Trophoblast cell (in vitro differentiated cells and primary cell): Measurements from ENCODE around the gene MT2A.

ENCODE experiments used
- DNase-seq, 2 donors: peaks; one replicate each; pipeline ENCODE4 v3.0.0-alpha.2; 2016
- H2AFZ ChIP-seq: 2 replicates; pipeline ENCODE4 v1.6.1; 2013; ENCODE audit warnings: low read length, moderate library complexity, mild to moderate bottlenecking; ENCODE audit not compliant: insufficient read depth, poor library complexity
- H2AK5ac ChIP-seq: 2 replicates; pipeline ENCODE4 v1.6.1; 2013; ENCODE audit warnings: mild to moderate bottlenecking, low read length
- H2BK120ac ChIP-seq: 2 replicates; pipeline ENCODE4 v1.6.1; 2013; ENCODE audit warnings: low read length, mild to moderate bottlenecking, moderate library complexity; ENCODE audit not compliant: insufficient read depth, poor library complexity
- H2BK12ac ChIP-seq: 2 replicates; pipeline ENCODE4 v1.6.1; 2013; ENCODE audit warnings: mild to moderate bottlenecking, low read length, moderate library complexity
- H2BK5ac ChIP-seq: 2 replicates; pipeline ENCODE4 v1.6.1; 2013; ENCODE audit warnings: low read length, low read depth, moderate library complexity, mild to moderate bottlenecking; ENCODE audit not compliant: poor library complexity
- H3K14ac ChIP-seq: 2 replicates; pipeline ENCODE4 v1.6.1; 2013; ENCODE audit warnings: mild to moderate bottlenecking, low read length
- H3K18ac ChIP-seq: 2 replicates; pipeline ENCODE4 v1.6.1; 2013; ENCODE audit warnings: mild to moderate bottlenecking, low read length
- H3K23ac ChIP-seq: 2 replicates; pipeline ENCODE4 v1.6.1; 2013; ENCODE audit warnings: low read length
- H3K27ac ChIP-seq: 2 replicates; pipeline ENCODE4 v1.5.1; 2013; ENCODE audit warnings: low read depth, mild to moderate bottlenecking, inconsistent platforms, low read length, moderate library complexity
- H3K27me3 ChIP-seq: 2 replicates; pipeline ENCODE4 v1.6.1; 2013; ENCODE audit warnings: inconsistent platforms, mild to moderate bottlenecking, low read length, moderate library complexity; ENCODE audit not compliant: insufficient read depth
- H3K36me3 ChIP-seq, 2 experiments: 1 replicate in 1 of 2; 2 replicates in 1 of 2; pipeline ENCODE4 v1.6.1; 2013; ENCODE audit warnings: low read length in 2 of 2, mild to moderate bottlenecking in 2 of 2, moderate library complexity in 1 of 2; ENCODE audit not compliant: insufficient read depth in 2 of 2, control insufficient read depth in 1 of 2
- H3K4ac ChIP-seq: 2 replicates; pipeline ENCODE4 v1.6.1; 2013; ENCODE audit warnings: low read depth, mild to moderate bottlenecking, low read length, moderate library complexity
- H3K4me1 ChIP-seq, 2 experiments: 1 replicate in 1 of 2; 2 replicates in 1 of 2; pipeline ENCODE4 v1.6.1; 2013; ENCODE audit warnings: low read length in 2 of 2, mild to moderate bottlenecking in 2 of 2, moderate library complexity in 1 of 2; ENCODE audit not compliant: insufficient read depth in 2 of 2, control insufficient read depth in 1 of 2
- H3K4me2 ChIP-seq: 2 replicates; pipeline ENCODE4 v1.6.1; 2013; ENCODE audit warnings: inconsistent platforms, mild to moderate bottlenecking, low read length, moderate library complexity
- H3K4me3 ChIP-seq: 2 replicates; pipeline ENCODE4 v1.5.1; 2013; ENCODE audit warnings: mild to moderate bottlenecking, low read depth, low read length, inconsistent platforms
- H3K79me1 ChIP-seq: one replicate; pipeline ENCODE4 v1.6.1; 2013; ENCODE audit warnings: low read length
- H3K79me2 ChIP-seq: 2 replicates; pipeline ENCODE4 v1.6.1; 2013; ENCODE audit warnings: low read length, mild to moderate bottlenecking; ENCODE audit not compliant: control insufficient read depth, insufficient read depth, poor library complexity
- H3K9ac ChIP-seq: 2 replicates; pipeline ENCODE4 v1.6.1; 2013; ENCODE audit warnings: mild to moderate bottlenecking, low read length
- H3K9me3 ChIP-seq: 2 replicates; pipeline ENCODE4 v1.6.1; 2013; ENCODE audit warnings: low read depth, mild to moderate bottlenecking, control low read depth, inconsistent platforms, low read length; ENCODE audit not compliant: insufficient read depth
- H4K12ac ChIP-seq: 2 replicates; pipeline ENCODE4 v1.6.1; 2013; ENCODE audit warnings: low read depth, mild to moderate bottlenecking, low read length, moderate library complexity
- H4K8ac ChIP-seq: 2 replicates; pipeline ENCODE4 v1.6.1; 2013; ENCODE audit warnings: low read depth, mild to moderate bottlenecking, low read length, moderate library complexity
- H4K91ac ChIP-seq: one replicate; pipeline ENCODE4 v1.6.1; 2013; ENCODE audit warnings: low read depth, mild to moderate bottlenecking, low read length, moderate library complexity
- WGBS: extraction: QIAGEN DNeasy Blood & Tissue Kit; methylation state at CpG from one replicate; pipeline ENCODE4 v1.1.7; 2013; ENCODE audit warnings: missing lambda C conversion rate; ENCODE audit not compliant: insufficient read length, insufficient coverage; ENCODE audit errors: extremely low coverage; 5-methylcytosine and 5-hydroxymethylcytosine counted together

The MT2A gene

DNA sequence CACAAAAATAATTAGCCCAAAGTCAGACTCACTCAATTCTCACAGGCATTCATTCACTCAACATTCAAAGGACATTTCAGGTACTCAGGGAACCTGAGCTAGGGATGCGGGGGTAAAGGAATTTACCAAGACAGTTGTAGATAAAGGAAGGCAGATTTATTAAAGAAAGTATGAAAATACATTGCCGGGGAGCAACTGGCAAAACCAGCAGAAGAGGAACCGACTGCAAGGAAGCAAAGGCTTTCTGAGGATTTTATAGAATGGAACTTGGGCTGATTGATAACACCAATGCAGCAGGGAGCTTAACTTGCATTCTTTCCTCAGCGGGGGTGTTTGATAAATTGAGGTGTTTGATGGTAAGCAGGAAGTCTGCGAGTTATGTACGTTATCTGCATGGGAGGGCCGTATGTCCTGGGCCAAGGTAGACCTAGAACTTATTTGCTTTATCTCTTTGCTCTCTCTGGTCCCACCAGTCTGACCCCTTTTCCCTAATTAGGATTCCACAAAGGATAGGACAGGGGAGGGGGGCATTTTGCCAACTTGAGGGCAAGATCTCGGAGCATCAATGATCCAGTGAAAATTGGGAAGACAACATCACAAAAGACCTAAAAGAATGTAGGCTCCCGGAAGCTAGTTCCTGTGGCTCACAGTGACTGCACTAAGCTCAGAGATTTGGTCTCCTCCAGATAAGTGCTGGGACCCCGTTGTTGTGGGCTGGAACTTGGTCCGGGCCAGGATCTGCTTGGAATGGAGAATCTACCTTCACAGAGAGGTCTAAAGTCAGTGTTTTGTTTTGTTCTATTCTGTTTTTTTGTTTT is 24.8 kb upstream of the MT2A start:
- Histone ChIP-seq H2BK5ac (no peak overlapping the region), H3K4ac (no peak overlapping the region), H4K12ac (no peak overlapping the region), H3K9me3 (peaks cover 2% of the 10 kb centered on the region), H3K4me1 (no peaks in the 10 kb centered on the region), H2AFZ (no peak overlapping the region), H2BK120ac (no peak overlapping the region), H3K18ac (no peak overlapping the region), H3K14ac (no peak overlapping the region), H4K91ac (no peak overlapping the region), H3K79me2 (no peaks in the 10 kb centered on the region), H3K27me3 (peaks cover 12% of the 10 kb centered on the region), H2BK12ac (no peak overlapping the region), H3K27ac (no peak overlapping the region), H3K4me3 (no peak overlapping the region), H3K36me3 (no peaks in the 10 kb centered on the region), H2AK5ac (no peak overlapping the region), H3K9ac (no peak overlapping the region), H3K79me1 (no peaks in the 10 kb centered on the region), H3K23ac (no peak overlapping the region), H3K4me2 (no peak overlapping the region), H4K8ac (no peak overlapping the region)
- DNase-seq, result no peak
- no CpG with 5 or more reads among the region's 11 CpGs for WGBS

DNA sequence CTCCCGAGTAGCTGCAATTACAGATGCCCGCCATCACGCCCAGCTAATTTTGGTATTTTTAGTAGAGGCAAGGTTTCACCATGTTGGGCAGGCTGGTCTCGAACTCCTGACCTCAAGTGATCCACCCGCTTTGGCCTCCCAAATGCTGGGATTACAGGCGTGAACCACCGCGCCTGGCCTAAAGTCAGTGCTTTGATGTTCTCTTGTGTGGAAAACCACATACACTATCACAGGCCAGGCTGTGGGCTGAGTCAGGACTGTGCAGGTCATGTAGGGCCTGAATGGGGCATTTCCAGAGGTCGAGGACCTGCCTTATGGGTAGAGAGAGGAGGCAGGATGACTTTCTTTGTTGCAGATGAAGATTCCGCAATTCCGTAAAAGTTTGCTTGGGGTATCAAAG is 24.1 kb upstream of the MT2A start:
- H2BK120ac ChIP-seq, result no peak overlapping the region
- H2BK12ac ChIP-seq, result no peak overlapping the region
- H2AFZ ChIP-seq, result no peak overlapping the region
- H3K27ac ChIP-seq, result no peak overlapping the region
- H3K9ac ChIP-seq, result no peak overlapping the region
- H3K79me1 ChIP-seq, result no peaks in the 10 kb centered on the region
- no peak overlapping the region for H3K23ac ChIP-seq
- no peak overlapping the region for H4K12ac ChIP-seq
- H2AK5ac ChIP-seq, result no peak overlapping the region
- DNase-seq, result no peak
- no peak overlapping the region for H4K8ac ChIP-seq
- H3K14ac ChIP-seq, result no peak overlapping the region
- no peak overlapping the region for H4K91ac ChIP-seq
- no peaks in the 10 kb centered on the region for H3K79me2 ChIP-seq
- H2BK5ac ChIP-seq, result no peak overlapping the region
- H3K4me2 ChIP-seq, result no peak overlapping the region
- H3K18ac ChIP-seq, result no peak overlapping the region
- H3K9me3 ChIP-seq, result peaks cover 4% of the 10 kb centered on the region
- no CpG with 5 or more reads among the region's 11 CpGs for WGBS
- H3K4me3 ChIP-seq, result no peak overlapping the region
- peaks cover 19% of the 10 kb centered on the region for H3K27me3 ChIP-seq
- H3K36me3 ChIP-seq, result no peaks in the 10 kb centered on the region
- H3K4me1 ChIP-seq, result peaks cover 0 to 2% of the 10 kb centered on the region in 2 experiments
- no peak overlapping the region for H3K4ac ChIP-seq

DNA sequence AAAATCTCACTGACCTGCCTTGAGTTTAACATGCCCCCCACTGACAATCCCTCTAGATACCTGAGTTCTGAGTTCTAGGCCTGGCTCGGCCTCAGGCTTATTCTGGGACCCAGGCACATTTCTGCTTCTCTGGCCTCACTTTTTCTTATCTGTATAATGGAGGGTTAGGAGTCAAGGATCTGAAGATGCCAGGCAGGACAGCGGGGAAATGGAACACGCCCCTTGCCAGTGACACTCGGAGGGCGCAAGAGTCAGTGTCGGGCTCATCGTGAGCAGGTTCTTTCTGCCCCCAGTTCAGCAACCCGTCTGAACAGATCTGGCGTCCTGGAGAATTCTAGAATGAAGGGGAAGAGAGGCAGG is 19.6 kb upstream of the MT2A start:
- Histone ChIP-seq H3K4me3 (no peak overlapping the region), H3K4me2 (no peak overlapping the region), H3K4me1 (peaks cover 0 to 2% of the 10 kb centered on the region in 2 experiments), H3K4ac (no peak overlapping the region), H2BK5ac (no peak overlapping the region), H3K23ac (no peak overlapping the region), H3K18ac (no peak overlapping the region), H3K79me1 (no peaks in the 10 kb centered on the region), H4K12ac (no peak overlapping the region), H3K36me3 (no peaks in the 10 kb centered on the region), H3K27ac (no peak overlapping the region), H2AFZ (no peak overlapping the region), H4K91ac (no peak overlapping the region), H3K9ac (no peak overlapping the region), H3K27me3 (peaks cover 30% of the 10 kb centered on the region), H2BK12ac (no peak overlapping the region), H4K8ac (no peak overlapping the region), H3K79me2 (no peaks in the 10 kb centered on the region), H3K9me3 (peaks cover 4% of the 10 kb centered on the region), H2BK120ac (no peak overlapping the region), H2AK5ac (no peak overlapping the region), H3K14ac (no peak overlapping the region)
- no peak for DNase-seq
- no CpG with 5 or more reads among the region's 9 CpGs for WGBS

DNA sequence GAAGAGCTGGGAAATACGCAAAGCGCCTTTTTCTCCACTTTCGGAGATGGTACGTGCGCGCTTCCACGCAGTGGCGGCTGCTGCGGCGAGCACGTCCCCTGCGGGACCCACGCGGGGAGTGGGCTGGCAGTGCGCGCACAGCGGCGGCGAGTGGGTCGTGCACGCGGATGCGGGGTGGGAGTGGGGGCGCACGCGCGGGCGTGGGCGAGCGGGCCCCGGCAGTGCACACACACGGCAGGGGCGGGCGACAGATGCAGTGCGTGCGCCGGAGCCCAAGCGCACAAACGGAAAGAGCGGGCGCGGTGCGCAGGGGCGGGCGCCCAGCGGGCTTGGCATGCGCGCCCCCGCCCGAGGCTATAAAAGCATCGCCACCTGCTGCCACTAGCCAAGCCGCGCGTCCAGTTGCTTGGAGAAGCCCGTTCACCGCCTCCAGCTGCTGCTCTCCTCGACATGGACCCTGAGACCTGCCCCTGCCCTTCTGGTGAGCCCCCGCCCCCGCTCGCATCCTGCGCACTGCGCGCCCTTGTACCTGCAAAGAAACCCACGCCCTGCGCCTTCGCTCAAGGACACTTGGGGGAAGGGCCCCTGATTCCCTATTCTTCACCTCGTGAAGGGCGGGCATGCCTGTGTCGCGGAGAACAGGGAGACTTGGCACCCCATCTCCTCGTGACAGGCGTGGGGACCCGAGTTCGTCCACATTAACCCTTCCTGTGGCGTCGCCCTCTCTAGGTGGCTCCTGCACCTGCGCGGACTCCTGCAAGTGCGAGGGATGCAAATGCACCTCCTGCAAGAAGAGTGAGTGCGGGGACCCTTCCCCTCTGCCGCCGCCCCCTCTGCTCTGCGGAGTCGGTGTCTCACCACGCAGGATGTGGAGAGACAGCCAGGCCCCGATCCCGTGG is 19.0 kb upstream of the MT2A start, which contains the start of gene MT3:
Gene MT3 (plus strand): TSS at position 388 of the 899 bp plus-strand sequence. CDS start 63 bp downstream, at position 451.
- Histone ChIP-seq H4K91ac (no peak within 1 kb of the TSS), H3K79me1 (no peaks in the 10 kb centered on the region), H4K8ac (no peak within 1 kb of the TSS), H3K27ac (no peak within 1 kb of the TSS), H3K4me1 (peaks cover 0 to 2% of the 10 kb centered on the region in 2 experiments), H3K9me3 (peaks cover 2% of the 10 kb centered on the region), H3K18ac (no peak within 1 kb of the TSS), H3K79me2 (no peaks in the 10 kb centered on the region), H2AK5ac (no peak within 1 kb of the TSS), H2AFZ (no peak within 1 kb of the TSS), H3K36me3 (no peaks in the 10 kb centered on the region), H3K4me3 (peak within 1 kb of the TSS; percentile 40), H3K4ac (no peak within 1 kb of the TSS), H3K4me2 (no peak within 1 kb of the TSS), H3K9ac (no peak within 1 kb of the TSS), H3K23ac (no peak within 1 kb of the TSS), H3K14ac (no peak within 1 kb of the TSS), H2BK12ac (no peak within 1 kb of the TSS), H2BK120ac (no peak within 1 kb of the TSS), H4K12ac (no peak within 1 kb of the TSS), H2BK5ac (no peak within 1 kb of the TSS), H3K27me3 (peaks cover 30% of the 10 kb centered on the region)
- no CpG with 5 or more reads among the region's 87 CpGs for WGBS
- DNase-seq, result peak in 1 of 2 donors; percentile 47
